ENCODE data around the gene ENTPD5.
"Not testable (repeated sequence)": the region's sequence is repeated elsewhere in the genome, so short reads cannot be mapped to it uniquely, and the experiment has no call there.

Gene ENTPD5

GRCh38 chr14:73942180-73942579 is 76.9 kb downstream of the ENTPD5 start:
- no peak for DNase-seq

GRCh38 chr14:73937012-73937411 is 82.1 kb downstream of the ENTPD5 start:
- no peak for DNase-seq

GRCh38 chr14:73936548-73936947 is 82.5 kb downstream of the ENTPD5 start:
- no peak for DNase-seq

- DNase-seq: no peak
Measured at GRCh38 chr14:73935666-73936065, 83.4 kb downstream of the ENTPD5 start.

- DNase-seq: no peak
Measured at GRCh38 chr14:73924337-73924736, 94.8 kb downstream of the ENTPD5 start.

GRCh38 chr14:73919457-73919856 is 99.6 kb downstream of the ENTPD5 start:
- not testable (repeated sequence) for DNase-seq

- no peak for DNase-seq
Measured at GRCh38 chr14:73916324-73916723, 102.8 kb downstream of the ENTPD5 start.

- no peak for DNase-seq
Measured at GRCh38 chr14:73913256-73913655, 105.8 kb downstream of the ENTPD5 start.

- no peak for DNase-seq
Measured at GRCh38 chr14:73909681-73910080, 109.4 kb downstream of the ENTPD5 start.

All from activated CD4-positive, alpha-beta T cell treated with anti-CD3 and anti-CD28 coated beads for 48 hours (primary cell).